Neutrophil (primary cell): ENCODE data around the gene TSPAN12.
"Not testable (repeated sequence)": the region's sequence is repeated elsewhere in the genome, so short reads cannot be mapped to it uniquely, and the experiment has no call there.

Source experiments
- H3K27ac ChIP-seq: fragments of 200-600 bp; sonication (generic); 2 replicates; pipeline ENCODE4 v1.5.1; 2016; ENCODE audit warnings: mild to moderate bottlenecking, moderate library complexity
- H3K27me3 ChIP-seq: fragments of 200-600 bp; sonication (generic); 2 replicates; pipeline ENCODE4 v1.6.0; 2016; ENCODE audit warnings: mild to moderate bottlenecking
- H3K36me3 ChIP-seq: fragments of 200-600 bp; sonication (generic); 2 replicates; pipeline ENCODE4 v1.5.1; 2017
- H3K4me1 ChIP-seq, 2 experiments: fragments of 200-600 bp in 1 of 2; sonication (generic) in 1 of 2; 1 replicate in 1 of 2; 2 replicates in 1 of 2; pipeline versions ENCODE4 v1.5.1 to v1.6.1; 2013 to 2016; ENCODE audit warnings: low read depth in 1 of 2, low read length in 1 of 2, mild to moderate bottlenecking in 1 of 2, moderate library complexity in 1 of 2; ENCODE audit not compliant: control insufficient read depth in 1 of 2, insufficient read depth in 1 of 2
- H3K4me3 ChIP-seq, 2 experiments: fragments of 200-600 bp in 1 of 2; sonication (generic) in 1 of 2; 1 replicate in 1 of 2; 2 replicates in 1 of 2; pipeline ENCODE4 v1.5.1; 2013 to 2016; ENCODE audit warnings: low read depth in 1 of 2, low read length in 1 of 2, mild to moderate bottlenecking in 1 of 2, moderate library complexity in 1 of 2
- H3K9me3 ChIP-seq: fragments of 200-600 bp; sonication (generic); 2 replicates; pipeline ENCODE4 v1.5.1; 2016
- TF ChIP-seq, protein P1 (sequence below): fragments of 200-600 bp; sonication (generic); IDR thresholded peaks from 2 replicates; pipeline ENCODE4 v1.5.1; 2016; ENCODE audit warnings: antibody characterized with exemption

Gene TSPAN12

DNA sequence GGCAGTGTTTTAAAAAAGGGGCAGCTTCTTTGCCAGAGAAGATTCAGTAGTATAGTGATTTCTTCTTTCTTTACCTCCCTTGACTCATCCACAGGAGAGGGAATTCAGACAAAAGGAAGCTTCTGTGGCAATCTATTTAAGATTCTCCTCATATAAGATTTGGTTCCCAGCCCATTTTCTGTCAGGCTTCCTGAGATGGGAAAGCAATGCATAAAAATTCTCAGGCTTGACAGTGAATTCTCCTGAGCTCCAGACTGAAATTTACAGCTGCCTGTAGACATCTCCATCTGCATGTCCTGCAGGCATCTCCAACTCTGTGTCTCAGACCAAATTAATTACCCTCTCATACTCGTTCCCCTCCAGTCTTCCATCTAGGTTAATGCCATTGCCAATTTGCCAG is 72.8 kb downstream of the TSPAN12 start:
- H3K9me3 ChIP-seq: no peaks in the 10 kb centered on the region
- TF ChIP-seq, protein P1, sequence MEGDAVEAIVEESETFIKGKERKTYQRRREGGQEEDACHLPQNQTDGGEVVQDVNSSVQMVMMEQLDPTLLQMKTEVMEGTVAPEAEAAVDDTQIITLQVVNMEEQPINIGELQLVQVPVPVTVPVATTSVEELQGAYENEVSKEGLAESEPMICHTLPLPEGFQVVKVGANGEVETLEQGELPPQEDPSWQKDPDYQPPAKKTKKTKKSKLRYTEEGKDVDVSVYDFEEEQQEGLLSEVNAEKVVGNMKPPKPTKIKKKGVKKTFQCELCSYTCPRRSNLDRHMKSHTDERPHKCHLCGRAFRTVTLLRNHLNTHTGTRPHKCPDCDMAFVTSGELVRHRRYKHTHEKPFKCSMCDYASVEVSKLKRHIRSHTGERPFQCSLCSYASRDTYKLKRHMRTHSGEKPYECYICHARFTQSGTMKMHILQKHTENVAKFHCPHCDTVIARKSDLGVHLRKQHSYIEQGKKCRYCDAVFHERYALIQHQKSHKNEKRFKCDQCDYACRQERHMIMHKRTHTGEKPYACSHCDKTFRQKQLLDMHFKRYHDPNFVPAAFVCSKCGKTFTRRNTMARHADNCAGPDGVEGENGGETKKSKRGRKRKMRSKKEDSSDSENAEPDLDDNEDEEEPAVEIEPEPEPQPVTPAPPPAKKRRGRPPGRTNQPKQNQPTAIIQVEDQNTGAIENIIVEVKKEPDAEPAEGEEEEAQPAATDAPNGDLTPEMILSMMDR: no peak
- no peaks in the 10 kb centered on the region for H3K4me1 ChIP-seq
- H3K4me3 ChIP-seq: no peak overlapping the region
- no peak overlapping the region for H3K27ac ChIP-seq
- no peaks in the 10 kb centered on the region for H3K36me3 ChIP-seq
- H3K27me3 ChIP-seq: peaks cover 13% of the 10 kb centered on the region

DNA sequence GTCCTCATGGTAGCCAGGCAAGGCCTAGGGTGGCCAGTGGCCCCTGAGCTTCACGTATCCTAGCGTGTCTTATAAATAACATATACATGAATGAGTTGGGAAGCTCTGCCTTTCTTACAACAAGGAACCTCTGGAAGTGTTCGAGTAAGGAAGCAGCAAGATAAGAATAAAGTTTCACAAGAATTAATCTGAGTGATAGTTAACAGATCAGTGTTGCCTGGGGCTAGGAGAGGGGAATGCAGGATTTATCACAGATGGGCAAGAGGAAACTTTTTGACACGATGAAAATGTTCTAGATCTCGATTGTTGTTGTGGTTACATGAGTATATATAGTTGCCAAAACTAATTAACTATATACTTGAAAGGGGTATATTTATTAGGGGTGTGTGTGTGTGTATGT is 74.2 kb downstream of the TSPAN12 start:
- no peaks in the 10 kb centered on the region for H3K4me1 ChIP-seq
- H3K27me3 ChIP-seq: peaks cover 13% of the 10 kb centered on the region
- no peak overlapping the region for H3K27ac ChIP-seq
- no peaks in the 10 kb centered on the region for H3K36me3 ChIP-seq
- no peaks in the 10 kb centered on the region for H3K9me3 ChIP-seq
- no peak overlapping the region for H3K4me3 ChIP-seq
- TF ChIP-seq, protein P1: no peak

DNA sequence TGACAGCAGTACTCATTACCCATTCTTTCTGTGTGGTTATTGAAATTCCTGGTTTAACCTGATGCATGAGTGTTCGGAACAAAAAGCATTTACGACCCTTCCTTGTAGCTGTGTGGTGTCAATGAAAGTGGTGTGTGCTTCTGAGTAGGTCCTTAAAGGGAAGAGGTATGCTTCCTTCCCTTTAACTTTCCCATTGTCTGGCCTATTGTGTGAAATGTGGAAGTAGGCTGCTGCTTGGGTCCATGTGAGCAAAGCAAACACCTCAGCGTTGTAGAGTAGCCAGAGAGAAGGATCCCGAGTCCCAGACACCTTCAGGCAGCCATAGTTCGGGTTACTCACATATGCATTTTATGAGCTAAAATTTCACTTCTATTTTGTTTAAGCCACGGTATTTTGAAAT is 74.7 kb downstream of the TSPAN12 start:
- Histone ChIP-seq H3K27me3 (peaks cover 8% of the 10 kb centered on the region), H3K4me3 (no peak overlapping the region), H3K27ac (no peak overlapping the region), H3K4me1 (no peaks in the 10 kb centered on the region), H3K9me3 (no peaks in the 10 kb centered on the region), H3K36me3 (no peaks in the 10 kb centered on the region)
- TF ChIP-seq, protein P1: no peak

DNA sequence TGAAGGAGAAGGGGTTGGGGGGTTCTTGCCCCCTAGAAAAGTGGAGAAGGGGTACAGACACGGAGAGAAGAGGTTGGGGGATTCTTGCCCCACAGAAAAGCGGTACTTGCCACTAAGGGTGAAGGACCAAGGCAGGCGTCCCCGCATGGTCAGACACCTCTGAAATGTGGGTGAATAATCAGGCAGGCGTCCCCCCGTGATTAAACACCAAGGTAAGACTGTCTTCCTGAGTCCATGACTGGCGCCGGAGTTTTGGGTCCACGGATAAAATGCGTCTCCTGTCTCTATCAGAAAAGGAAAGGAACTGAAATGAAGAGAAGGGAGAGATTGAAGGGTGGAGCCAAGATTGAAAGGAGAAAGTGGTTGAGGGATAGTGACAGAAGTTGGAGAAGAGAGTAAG is 76.0 kb downstream of the TSPAN12 start:
- not testable (repeated sequence) for H3K4me1 ChIP-seq, H3K27ac ChIP-seq, H3K36me3 ChIP-seq, H3K27me3 ChIP-seq, H3K9me3 ChIP-seq, H3K4me3 ChIP-seq

DNA sequence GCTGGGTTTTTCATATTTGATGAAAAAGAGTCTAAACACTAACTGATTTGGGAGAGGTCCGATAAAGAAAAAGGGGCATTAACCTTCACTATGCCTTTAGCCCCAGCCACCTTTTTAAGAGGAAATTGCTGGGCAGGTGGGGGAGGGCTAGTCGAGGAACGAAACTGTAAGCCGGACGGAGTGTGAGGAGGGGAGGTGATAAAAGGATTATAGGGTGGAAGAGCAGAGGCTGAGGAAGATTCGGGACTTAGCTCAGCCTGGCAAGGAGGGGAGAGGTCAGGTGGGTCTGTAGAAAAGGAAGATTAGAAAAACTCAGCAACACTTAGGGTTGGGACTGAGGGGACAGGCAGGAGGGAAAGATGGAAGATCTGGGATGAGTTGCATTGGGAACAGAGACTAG is 77.0 kb downstream of the TSPAN12 start:
- H3K27me3 ChIP-seq: no peaks in the 10 kb centered on the region
- H3K4me3 ChIP-seq: no peak overlapping the region
- no peak overlapping the region for H3K27ac ChIP-seq
- H3K36me3 ChIP-seq: no peaks in the 10 kb centered on the region
- no peaks in the 10 kb centered on the region for H3K9me3 ChIP-seq
- TF ChIP-seq, protein P1: no peak
- no peaks in the 10 kb centered on the region for H3K4me1 ChIP-seq

DNA sequence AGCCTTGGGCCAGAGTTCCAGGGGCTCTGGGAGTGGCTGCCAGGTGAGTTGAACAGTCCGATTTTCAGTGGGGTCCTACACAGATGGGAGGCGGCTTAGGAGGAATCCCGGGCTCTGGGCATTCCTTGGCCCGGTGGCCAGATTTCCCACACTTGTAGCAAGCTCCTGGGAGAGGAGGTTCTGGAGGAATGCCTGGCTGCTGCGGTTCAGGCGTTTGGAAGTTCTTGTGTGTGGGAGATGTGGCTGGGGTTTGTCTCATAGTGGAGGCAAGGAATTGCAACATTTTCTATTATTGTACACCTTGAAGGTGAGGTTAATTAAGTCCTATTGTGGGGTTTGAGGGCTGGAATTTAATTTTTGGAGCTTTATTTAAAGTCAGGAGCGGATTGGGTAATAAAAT is 77.5 kb downstream of the TSPAN12 start:
- H3K27ac ChIP-seq, H3K4me1 ChIP-seq, H3K4me3 ChIP-seq, H3K36me3 ChIP-seq, H3K27me3 ChIP-seq, H3K9me3 ChIP-seq: not testable (repeated sequence)

DNA sequence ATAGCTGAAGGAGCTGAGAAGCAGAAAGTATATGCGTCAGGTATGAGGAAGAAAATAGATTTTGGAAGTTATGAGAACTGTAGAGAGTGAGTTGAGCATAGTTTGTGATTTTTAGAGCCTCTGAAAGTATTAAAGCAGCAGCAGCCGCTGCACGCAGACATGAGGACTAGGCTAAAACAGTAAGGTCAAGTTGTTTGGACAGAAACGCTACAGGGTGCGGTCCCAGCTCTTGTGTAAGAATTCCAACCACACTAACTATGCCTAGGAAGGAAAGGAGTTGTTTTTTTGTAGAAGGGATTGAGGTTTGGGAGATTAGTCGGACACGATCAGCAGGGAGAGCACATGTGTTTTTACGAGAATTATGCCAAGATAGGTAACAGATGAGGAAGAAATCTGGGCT is 78.9 kb downstream of the TSPAN12 start:
- not testable (repeated sequence) for H3K4me1 ChIP-seq, H3K9me3 ChIP-seq, H3K27me3 ChIP-seq, H3K27ac ChIP-seq, H3K36me3 ChIP-seq, H3K4me3 ChIP-seq
